ENCODE results near the gene RREB1.

DNA sequence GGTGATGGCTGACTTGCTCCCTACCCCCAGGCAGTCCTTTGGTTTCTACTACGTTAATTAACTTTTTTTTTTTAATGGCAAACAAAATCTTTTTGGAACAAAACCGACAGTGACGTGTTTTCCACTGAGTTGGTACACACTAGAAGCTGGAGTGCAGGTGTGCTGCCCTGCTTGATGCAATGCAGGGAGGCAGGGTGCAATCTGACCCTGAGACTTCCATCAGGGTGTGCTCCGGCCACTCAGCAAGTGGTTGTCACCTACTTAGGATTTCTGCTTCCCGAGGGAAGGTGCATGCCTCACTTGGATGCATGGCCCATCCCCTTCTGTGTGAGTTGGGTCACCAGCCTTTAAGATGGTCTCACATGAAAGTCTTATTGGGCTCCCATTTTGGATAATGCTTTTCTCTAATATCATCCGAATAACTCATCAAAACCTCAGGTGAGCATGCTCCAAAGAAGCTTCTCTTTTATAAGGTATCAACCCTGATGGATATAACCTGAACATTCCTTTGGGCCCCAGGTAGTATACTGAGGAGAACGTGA lies 14.0 kb downstream of the RREB1 start:
- no peak for TF ChIP-seq POLR2A (IDR thresholded peaks at IDR 0.05; ENCODE audit: low read depth, low read length)
- no peak for TF ChIP-seq TAF1 (IDR thresholded peaks at IDR 0.05; ENCODE audit: low read depth, low read length)
- no peak for TF ChIP-seq POLR2AphosphoS5 (IDR thresholded peaks at IDR 0.05; ENCODE audit: low read depth, low read length)
- no peak for TF ChIP-seq SPI1 (IDR thresholded peaks at IDR 0.05; ENCODE audit: low read depth, low read length)
- no peak for TF ChIP-seq POU2F2 (IDR thresholded peaks at IDR 0.05; ENCODE audit: low read depth, low read length)

Data from GM12891 (cell line).